ENCODE data around the gene C1QB. TPM values are rescaled to one million over a fixed set of nuclear protein-coding genes. Genes with fewer than 3 reads are reported as not detected.

The C1QB gene
- polyA plus RNA-seq, 1 donor: 13.1 TPM

DNA sequence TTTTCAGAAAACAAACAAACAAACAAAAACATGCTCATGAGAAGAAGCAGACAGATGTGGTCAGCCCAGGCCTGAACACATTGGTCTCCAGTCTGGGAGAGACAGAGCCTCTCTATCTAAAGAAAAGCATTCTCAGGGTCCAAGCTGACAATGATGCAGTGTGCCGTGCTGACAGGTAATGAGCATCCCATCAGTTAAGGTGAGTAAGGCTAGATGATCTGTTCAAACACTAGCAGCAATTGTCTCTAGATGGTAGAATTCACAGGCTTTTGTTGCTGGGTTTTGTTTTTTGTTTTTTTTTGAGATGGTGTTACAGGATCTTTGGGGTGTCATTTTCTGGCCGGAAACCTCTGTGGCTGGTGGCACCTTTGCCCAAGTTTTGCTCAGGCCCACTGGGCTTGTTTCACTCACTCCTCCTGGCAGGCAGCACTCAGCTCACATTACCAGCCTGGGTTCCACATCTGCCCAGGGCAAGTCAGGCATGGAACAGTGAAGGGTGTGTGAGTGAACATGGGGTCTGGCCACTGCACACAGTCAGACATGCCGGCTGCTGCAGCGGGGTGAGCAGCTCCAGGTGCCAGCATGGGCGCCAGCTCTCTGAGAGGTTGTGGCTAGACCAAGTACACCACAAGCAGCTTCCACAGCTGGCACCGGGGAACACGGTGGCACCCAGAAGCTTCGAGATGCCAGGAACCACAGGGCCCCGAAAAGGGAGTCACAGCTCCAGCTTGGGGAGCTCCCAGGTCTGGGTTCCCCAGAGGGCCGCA lies 19.2 kb upstream of the C1QB start:
- no peak for DNase-seq (ENCODE audit: low read depth)

DNA sequence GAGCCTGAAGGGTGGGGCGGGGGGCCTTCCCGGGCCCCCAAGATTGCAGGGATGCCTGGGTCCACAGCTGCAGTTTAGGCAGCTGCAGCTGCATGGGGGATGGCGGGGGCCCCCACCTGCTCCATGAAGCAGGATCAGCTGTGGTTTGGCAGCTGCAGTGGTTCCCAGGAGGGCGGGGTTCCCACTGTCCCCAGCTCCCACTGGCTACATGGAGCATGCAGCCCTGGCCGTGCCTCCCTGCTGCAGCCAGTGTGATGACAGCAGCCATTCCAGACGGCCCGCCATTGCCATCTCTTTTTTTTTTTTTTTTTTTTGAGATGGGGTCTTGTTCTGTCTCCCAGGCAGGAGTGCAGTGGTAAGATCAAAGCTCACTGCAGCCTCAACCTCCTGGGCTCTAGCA lies 17.6 kb upstream of the C1QB start:
- no peak for DNase-seq (ENCODE audit: low read depth)

DNA sequence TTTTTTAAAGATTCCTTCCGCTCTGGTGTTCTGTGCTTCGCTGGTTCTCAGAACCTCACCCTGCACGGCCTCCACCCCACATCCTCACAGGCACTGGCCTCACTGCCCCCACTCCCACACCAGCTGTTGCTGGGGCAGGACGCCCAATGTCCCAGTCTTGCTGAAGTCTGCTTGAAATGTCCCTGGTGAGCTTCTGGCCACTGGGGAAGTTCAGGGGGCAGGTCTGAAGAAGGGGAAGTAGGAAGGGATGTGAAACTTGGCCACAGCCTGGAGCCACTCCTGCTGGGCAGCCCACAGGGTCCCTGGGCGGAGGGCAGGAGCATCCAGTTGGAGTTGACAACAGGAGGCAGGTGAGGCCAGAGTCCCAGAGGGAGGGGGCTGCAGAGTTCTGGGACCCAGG lies 16.7 kb upstream of the C1QB start, which contains the start of gene C1QA:
Gene C1QA, plus strand, starts transcription at position 276 of the 400 bp plus-strand sequence. CDS start 989 bp downstream, outside the sequence.
- no peak for DNase-seq (ENCODE audit: low read depth)

DNA sequence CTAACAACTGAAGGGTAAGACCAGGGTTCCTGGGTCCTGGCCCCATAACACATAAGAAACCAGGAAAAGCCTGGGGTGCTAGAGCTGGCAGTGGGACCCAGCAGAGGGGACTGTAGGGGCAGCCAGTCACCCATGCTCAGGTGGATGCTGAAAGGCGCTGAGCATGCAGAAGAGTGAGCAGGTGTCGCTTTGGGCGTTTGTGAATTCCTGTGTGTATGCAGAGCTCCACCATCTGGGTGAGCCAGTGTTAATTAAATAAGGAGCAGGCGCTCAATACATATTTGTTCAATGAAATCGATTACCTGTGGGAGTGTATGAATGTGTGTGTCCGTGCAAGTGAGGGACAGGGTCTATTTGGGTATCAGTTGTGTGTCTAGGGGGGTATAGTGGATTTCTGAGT lies 16.1 kb upstream of the C1QB start:
- DNase-seq (ENCODE audit: low read depth): no peak

DNA sequence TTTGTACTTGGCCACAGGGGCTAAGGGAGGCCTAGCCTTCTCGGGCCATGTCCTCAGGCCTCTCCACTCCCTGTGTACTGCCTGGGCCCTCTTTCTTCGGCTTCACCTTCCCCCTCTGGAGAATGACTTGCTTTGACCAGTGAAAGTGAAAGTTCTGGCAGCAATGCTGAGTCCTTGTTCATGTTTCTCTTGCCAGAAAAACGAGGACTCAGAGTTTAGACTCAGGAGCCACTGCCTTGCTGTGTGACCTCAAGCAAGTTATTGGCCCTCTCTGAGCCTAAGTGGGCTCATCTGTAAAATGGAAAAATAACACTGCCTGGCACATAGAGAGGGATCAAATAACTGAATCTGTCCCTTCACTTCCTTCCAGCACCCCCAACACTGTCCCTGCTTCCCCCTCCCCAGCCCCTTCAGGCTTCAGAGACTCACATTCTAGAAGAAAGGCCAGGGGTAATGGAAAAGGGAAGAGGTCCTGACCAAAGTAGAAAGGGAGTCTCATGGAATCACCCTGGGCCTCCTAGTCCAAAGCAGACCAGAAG lies 15.1 kb upstream of the C1QB start:
- DNase-seq (ENCODE audit: low read depth): no peak

DNA sequence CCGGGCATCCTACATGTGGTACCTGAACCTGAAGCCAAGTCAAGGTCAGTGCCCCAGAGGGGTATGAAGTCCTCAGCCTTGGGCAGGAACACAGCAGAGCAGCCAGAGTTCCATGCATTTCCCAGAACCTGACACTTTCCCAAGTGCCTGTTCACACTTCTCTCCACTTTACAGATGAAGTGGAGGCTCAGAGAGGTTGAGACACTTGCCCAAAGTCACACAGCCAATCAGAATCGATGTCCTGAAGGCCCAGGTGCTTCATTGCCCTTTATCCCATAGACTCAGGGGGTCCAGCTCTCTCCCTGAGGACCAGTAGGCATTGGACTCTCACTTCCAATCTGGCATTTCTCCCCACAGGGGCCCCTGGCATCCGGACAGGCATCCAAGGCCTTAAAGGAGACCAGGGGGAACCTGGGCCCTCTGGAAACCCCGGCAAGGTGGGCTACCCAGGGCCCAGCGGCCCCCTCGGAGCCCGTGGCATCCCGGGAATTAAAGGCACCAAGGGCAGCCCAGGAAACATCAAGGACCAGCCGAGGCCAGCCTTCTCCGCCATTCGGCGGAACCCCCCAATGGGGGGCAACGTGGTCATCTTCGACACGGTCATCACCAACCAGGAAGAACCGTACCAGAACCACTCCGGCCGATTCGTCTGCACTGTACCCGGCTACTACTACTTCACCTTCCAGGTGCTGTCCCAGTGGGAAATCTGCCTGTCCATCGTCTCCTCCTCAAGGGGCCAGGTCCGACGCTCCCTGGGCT lies 14.4 kb upstream of the C1QB start:
- DNase-seq (ENCODE audit: low read depth): no peak

DNA sequence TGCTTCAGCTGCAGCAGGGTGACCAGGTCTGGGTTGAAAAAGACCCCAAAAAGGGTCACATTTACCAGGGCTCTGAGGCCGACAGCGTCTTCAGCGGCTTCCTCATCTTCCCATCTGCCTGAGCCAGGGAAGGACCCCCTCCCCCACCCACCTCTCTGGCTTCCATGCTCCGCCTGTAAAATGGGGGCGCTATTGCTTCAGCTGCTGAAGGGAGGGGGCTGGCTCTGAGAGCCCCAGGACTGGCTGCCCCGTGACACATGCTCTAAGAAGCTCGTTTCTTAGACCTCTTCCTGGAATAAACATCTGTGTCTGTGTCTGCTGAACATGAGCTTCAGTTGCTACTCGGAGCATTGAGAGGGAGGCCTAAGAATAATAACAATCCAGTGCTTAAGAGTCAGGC lies 13.8 kb upstream of the C1QB start:
- no peak for DNase-seq (ENCODE audit: low read depth)

DNA sequence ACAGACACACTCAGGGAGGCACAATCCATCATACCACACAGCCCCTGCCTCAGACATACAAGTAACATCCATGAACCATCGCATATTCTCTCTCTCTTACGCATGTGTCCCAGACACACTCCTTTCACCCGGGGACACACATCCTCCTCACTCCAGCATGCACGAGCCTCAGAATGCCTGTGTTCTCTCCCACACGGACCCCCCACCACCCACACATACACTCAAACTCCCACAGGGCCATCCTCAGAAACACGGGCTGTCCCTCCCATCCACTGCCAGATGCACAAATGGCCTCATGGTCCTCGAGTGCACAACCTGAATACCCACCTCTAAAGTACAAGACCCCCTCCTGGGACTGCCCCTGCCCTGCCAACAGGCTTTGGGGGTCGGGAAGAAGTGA lies 11.8 kb upstream of the C1QB start:
- DNase-seq (ENCODE audit: low read depth): no peak

DNA sequence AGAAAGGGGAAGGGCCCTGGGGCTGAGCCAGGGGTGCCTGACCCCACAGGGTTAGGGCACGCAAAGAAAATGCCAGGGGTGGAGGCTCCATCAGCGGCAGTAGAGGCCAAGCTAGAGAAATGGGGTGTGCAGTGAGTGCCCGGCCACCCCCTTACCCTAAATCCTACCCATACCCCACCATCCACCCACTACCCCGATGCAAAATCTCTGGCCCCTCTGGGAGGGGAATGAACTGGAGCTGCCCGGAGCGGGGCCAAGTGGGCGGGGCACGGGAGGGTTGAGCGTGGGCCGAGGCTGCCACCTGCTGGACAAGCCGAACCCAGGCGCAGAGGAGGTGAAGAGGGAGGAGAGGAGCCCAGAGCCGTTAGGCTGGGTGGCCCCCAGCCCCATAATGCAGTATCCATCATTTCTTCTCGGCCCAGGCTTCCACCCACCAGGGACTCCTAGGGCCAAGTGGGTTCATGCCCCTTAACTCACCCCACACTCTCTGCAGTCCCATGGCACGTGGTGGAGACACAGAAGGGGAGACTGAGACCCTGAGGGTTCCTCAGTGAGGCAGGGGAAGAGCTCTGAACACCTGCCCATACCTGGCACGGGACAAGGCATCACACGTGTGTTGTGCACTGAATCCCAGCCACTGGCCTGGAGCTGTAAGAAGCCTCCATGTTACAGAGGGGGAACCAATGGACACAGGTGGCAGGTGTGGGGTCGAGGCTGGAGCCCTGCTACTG lies 11.0 kb upstream of the C1QB start:
- no peak for DNase-seq (ENCODE audit: low read depth)

DNA sequence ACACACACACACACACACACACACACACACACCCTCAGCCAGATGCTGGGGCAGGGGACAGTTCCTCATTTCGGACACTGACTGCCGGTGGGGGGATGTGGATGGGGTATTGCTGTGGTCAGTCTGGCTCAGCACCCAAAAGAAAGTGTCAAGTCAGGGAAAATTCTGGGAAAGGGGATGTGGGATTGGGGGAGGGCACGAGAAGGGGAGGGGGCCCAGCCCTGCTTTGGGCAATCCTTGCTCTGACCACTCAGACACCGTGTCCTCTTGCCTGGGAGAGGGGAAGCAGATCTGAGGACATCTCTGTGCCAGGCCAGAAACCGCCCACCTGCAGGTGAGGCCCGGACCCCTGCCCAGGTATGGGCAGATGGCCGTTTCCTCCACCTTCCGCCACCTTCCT lies 9.7 kb upstream of the C1QB start, which contains the start of gene C1QC:
Gene C1QC, plus strand, starts transcription at position 253 of the 400 bp plus-strand sequence. CDS start 391 bp downstream, outside the sequence.
- no peak for DNase-seq (ENCODE audit: low read depth)

DNA sequence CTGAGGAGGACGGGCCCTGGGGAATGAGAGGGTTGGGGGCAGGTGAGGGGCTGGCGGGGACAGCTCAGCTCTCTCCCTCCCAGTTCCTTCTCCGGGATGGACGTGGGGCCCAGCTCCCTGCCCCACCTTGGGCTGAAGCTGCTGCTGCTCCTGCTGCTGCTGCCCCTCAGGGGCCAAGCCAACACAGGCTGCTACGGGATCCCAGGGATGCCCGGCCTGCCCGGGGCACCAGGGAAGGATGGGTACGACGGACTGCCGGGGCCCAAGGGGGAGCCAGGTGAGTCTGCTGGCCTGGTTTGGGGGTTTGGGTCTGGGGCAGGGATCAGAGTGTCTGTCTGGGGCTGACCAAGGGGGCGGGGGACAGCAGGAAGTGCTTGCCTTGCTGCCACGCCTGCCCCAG lies 9.1 kb upstream of the C1QB start:
- no peak for DNase-seq (ENCODE audit: low read depth)

DNA sequence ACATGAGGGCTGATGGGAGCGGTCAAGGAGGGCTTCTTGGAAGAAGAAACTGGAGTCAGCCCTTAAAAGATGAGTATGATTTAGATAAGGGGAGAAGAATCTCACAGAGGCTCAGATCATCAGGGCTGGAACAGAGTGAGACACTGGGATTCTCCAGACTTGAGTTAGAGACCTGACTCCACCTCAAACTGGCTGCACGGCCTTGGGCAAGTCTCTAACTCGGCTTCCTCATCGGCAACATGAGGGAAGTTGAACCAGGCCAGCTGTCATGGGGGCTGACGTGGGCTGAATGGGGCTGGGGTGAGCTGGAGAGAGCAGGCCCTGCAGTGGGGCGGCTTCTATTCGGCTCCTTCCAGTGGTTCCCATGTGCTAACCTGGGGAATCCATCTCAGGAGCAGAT lies 7.1 kb upstream of the C1QB start:
- DNase-seq (ENCODE audit: low read depth): no peak

DNA sequence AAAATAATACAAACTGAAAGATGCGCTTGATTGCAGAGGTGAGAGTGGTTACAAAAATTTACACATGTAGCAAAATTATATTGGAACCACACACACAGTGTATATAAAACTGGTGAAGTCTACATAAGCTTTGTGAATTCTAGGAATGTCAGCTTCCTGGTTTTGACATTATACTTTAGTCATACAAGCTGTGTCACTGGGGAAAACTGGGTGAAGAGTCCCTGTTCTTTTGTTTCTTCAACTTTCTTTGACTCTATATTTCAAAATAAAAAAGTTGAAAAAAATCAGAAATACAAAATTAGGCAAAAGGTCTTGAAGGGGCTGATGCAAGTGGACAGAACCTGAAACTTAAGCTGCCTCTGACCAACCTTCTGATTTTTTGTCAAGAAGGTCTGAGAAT lies 6.7 kb upstream of the C1QB start:
- no peak for DNase-seq (ENCODE audit: low read depth)

DNA sequence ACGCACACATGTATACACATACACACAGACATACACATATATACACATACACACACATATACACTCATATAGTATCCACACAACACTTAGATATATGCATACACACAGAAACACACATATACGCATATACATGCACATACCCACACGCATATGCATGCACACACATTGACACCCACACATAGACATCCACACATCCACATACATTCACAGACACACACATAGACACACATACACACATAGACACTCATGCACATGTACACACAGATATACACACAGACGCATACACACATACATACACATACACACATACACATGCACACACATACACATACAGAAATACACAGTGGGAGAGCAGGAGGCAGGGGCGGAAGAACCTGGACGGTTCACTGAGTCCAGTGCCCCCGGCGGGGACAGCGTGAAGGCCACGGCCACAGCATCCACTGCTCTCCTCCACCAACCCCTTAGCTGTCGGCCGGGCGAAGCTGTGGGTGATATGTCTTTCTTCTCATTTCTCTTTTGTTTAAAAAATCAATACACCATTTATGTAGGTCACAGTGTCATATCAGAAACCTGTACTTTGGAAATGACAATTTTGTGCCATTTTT lies 2.8 kb upstream of the C1QB start:
- no peak for DNase-seq (ENCODE audit: low read depth)

DNA sequence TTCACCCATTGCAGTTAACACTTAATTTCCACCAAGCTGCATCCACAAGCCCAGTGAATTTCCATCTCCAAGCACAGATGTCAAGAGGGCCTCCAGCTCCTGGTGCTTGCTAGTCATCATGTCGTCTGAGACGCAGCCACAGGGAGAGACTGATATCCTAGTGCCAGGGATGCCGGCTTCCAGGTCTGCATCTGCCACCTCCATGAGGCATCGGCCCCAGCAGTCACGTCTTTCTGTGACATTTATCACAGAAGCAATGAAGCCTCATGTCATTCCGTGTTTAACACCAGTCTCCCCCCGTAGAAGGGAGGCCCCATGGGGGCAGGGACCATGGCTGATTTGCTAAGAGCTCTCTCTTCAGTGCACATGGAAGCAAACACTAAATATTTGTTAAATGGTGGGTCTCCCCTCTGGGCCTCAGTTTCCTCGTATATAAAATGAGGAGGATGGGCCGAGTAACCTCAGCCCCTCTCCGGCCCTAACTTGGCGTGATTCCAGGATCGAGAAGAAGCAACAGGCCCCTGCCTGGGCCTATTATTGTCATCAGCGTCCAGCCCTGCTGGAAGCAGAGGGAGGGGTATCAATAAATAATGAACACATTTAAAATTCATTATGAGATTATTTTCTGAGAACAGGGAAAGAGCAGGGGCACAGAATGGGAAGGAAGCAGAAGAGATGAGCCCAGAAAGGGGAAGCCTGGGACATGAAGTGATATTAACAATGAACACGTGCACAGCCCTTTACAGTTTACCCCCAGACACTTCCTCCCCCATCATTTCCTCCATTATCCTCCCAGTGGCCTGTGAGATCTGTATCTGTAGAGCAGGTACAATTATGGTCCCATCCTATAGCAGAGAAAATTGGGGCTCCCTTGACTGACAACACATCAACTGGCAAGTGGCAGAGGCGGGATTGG lies 837 bp upstream of the C1QB start:
- no peak for DNase-seq (ENCODE audit: low read depth)

DNA sequence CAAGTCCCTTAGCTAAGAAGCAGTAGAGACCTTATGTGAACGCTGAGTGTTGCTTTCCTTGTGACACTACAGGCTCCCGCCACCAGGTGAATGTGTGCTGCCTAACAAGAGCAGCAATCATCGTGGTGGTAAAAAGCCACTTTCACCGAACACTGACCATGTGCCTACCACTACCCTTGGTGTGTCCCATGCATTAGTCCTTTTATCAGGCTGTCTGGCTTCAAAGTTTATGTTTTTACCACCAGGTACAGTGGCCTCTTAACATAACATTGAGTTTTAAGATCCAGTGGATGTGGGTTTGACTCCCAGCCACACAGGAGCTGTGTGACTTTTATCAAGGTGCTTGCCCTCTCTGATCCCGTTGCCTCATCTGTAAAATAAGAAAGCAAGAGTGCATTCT lies 1.7 kb downstream of the C1QB start:
- DNase-seq (ENCODE audit: low read depth): no peak

DNA sequence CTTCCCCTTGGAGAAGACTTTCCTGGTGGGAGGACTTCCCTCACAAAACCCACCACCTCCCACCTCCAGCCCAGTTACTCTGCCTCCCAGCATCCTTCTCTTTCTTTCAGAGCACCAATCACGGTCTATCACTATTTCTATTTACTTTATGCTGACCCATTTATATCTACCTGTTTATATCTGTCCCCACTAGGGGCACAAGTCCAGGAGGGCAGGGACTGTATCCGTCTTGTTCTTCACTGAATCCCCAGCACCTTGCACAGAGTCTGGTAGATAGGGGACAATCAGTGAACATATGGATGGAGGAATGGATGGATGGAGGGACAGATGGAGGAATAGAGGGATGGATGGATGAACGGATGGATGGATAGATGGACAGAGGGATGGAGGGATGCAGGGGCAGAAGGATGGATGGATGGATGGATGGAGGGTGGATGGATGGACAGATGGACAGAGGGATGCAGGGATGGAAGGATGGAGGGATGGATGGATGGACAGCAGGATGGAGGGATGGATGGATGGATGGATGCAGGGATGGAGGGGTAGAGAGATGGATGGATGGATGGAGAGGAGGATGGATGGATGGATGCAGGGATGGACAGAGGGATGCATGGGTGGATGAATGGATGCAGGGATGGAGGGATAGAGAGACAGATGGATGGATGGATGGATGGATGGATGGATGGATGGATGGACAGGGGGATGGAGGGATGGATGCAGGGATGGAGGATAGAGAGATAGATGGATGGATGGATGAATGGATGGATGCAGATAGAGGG lies 5.5 kb downstream of the C1QB start:
- no peak for DNase-seq (ENCODE audit: low read depth)

DNA sequence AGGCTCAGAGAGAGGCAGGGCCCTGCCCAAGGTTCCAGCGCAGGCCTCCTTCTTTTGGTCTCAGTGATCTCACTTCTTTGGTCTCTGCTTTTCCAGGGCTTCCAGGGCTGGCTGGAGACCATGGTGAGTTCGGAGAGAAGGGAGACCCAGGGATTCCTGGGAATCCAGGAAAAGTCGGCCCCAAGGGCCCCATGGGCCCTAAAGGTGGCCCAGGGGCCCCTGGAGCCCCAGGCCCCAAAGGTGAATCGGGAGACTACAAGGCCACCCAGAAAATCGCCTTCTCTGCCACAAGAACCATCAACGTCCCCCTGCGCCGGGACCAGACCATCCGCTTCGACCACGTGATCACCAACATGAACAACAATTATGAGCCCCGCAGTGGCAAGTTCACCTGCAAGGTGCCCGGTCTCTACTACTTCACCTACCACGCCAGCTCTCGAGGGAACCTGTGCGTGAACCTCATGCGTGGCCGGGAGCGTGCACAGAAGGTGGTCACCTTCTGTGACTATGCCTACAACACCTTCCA lies 7.7 kb downstream of the C1QB start:
- DNase-seq (ENCODE audit: low read depth): no peak

DNA sequence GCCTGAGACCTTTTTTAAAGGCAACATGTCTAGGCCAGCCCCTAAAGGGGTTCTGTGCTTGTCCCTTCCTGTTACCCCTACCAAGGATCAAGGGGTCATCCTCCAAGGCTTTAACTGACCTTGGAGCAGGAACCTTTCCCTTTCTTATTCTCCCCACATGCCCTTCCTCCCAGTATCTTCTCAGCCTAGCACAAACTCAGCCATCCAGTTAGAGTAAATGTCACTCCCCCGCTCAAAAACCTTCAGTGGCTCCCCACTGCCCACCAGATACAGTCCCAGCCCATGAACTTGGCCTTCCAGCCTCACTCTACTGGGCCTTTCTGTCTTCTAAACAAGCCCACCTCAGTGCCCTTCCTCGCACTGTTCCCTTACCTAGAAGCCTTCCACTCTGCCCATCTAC lies 8.8 kb downstream of the C1QB start:
- DNase-seq (ENCODE audit: low read depth): no peak

DNA sequence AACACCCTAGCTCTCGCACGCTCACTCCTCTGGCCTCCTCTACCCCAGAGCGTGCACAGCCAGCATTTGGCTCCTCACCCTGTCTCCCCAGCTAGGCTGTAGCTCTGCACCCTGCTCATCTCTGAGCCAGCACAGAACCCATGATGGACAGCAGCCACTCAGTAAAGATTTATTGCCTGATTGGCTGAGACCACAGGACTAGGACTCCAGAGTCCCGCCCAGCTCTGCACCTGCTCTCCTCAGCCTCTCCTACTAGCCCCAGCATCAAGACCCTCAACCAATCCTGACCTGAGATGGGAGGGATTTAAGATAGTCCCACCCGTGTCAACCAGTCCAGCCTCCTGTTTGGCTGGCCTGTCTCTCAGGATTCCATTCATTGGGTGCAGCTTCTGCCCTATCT lies 9.3 kb downstream of the C1QB start:
- no peak for DNase-seq (ENCODE audit: low read depth)

All from forelimb muscle (tissue), 1 donor.